HepG2 (cell line): ENCODE data around the gene APBB1. TPM values are rescaled to one million over a fixed set of nuclear protein-coding genes. Genes with fewer than 3 reads are reported as not detected.

Source experiments
- ATAC-seq: fragments of 200-7000 bp; cut with Tn5 transposase; 3 replicates; pipeline ENCODE4 v1.9.1; 2020; ENCODE audit warnings: mild to moderate bottlenecking, moderate library complexity
- BruUV-seq: library from RNA; stranded (reverse); fragments of 400-500 nt; replicated peaks from 2 replicates; lab custom pipeline; 2021; lab: Mats Ljungman, UMichigan
- CTCF ChIA-PET: fragments of 300-600 bp; formaldehyde crosslinking; extraction: SDS; loops from one replicate; lab custom pipeline; 2021; ENCODE audit warnings: low total read pairs, inconsistent platforms, low intra/inter-chr PET ratio; lab: Yijun Ruan, JAX
- POLR2A ChIA-PET: fragments of 350-600 bp; sonication (Branson Sonifier 250); formaldehyde crosslinking; loops from one replicate; lab custom pipeline; 2020; ENCODE audit warnings: antibody characterized with exemption, inconsistent platforms; lab: Yijun Ruan, JAX
- DNase-seq: peaks from one replicate; pipeline ENCODE4 v3.0.0-alpha.2; 2015; ENCODE audit warnings: low spot score
- FAIRE-seq: peaks from 3 replicates; lab custom pipeline; 2011; peaks lifted over from hg19 to GRCh38; lab: Jason Lieb, UNC
- H2AFZ ChIP-seq: one replicate; pipeline ENCODE4 v1.6.1; 2011; ENCODE audit warnings: low read length, inconsistent platforms
- H3K27ac ChIP-seq: fragments of 300-600 bp; 3 replicates; pipeline ENCODE4 v1.8.0; 2011; ENCODE audit warnings: mixed run types, mild to moderate bottlenecking, mixed read lengths, low read length, inconsistent platforms; ENCODE audit not compliant: insufficient read depth; ENCODE audit errors: extremely low read length
- H3K27me3 ChIP-seq, 2 experiments: fragments of 200-600 bp in 1 of 2; 2 replicates in 1 of 2; 3 replicates in 1 of 2; pipeline versions ENCODE4 v1.6.0 to v1.8.0; 2011; ENCODE audit warnings: low read length in 2 of 2, mild to moderate bottlenecking in 2 of 2, moderate library complexity in 2 of 2, inconsistent platforms in 1 of 2; ENCODE audit not compliant: insufficient read depth in 2 of 2, control insufficient read depth in 1 of 2
- H3K36me3 ChIP-seq, 2 experiments: fragments of 200-600 bp in 1 of 2; replicated peaks in 1 of 2; 2 replicates in 1 of 2; 3 replicates in 1 of 2; pipeline versions ENCODE4 v1.5.1 to v1.8.0; 2011; ENCODE audit warnings: low read length in 2 of 2, inconsistent platforms in 1 of 2; ENCODE audit not compliant: insufficient read depth in 2 of 2, control insufficient read depth in 1 of 2
- H3K4me1 ChIP-seq: 2 replicates; pipeline ENCODE4 v1.5.1; 2012; ENCODE audit warnings: low read length, inconsistent platforms; ENCODE audit not compliant: insufficient read depth
- H3K4me2 ChIP-seq: 2 replicates; pipeline ENCODE4 v1.6.0; 2011; ENCODE audit warnings: low read depth, low read length, inconsistent platforms
- H3K4me3 ChIP-seq, 3 experiments: fragments of 200-600 bp in 1 of 3; sonication (generic), shearing (Covaris generic) in 1 of 3; replicated peaks in 1 of 3; 2 replicates each; pipeline ENCODE4 v1.5.1; 2011 to 2016; ENCODE audit warnings: low read length in 3 of 3, inconsistent platforms in 2 of 3, low read depth in 2 of 3, mild to moderate bottlenecking in 2 of 3, control low read depth in 1 of 3, mixed read lengths in 1 of 3; ENCODE audit not compliant: insufficient read depth in 1 of 3
- H3K79me2 ChIP-seq: one replicate; pipeline ENCODE4 v1.6.1; 2011; ENCODE audit warnings: low read length, inconsistent platforms; ENCODE audit not compliant: insufficient read depth
- H3K9ac ChIP-seq: 2 replicates; pipeline ENCODE4 v1.6.0; 2011; ENCODE audit warnings: mild to moderate bottlenecking, low read depth, low read length, inconsistent platforms; ENCODE audit not compliant: insufficient read depth
- H3K9me3 ChIP-seq: 2 replicates; pipeline ENCODE4 v1.5.1; 2012; ENCODE audit warnings: mild to moderate bottlenecking, low read length
- H4K20me1 ChIP-seq: 2 replicates; pipeline ENCODE4 v1.6.0; 2011; ENCODE audit warnings: inconsistent platforms, mild to moderate bottlenecking, low read length, moderate library complexity; ENCODE audit not compliant: insufficient read depth
- ASH2L ChIP-seq: fragments of 300-600, 200-600 bp; sonication (generic); IDR thresholded peaks from 2 replicates; pipeline ENCODE4 v1.7.0; 2017; ENCODE audit warnings: low read depth, mild to moderate bottlenecking, moderate library complexity, mixed read lengths, low read length; ENCODE audit not compliant: insufficient read length
- HNF1B ChIP-seq: sonication (generic); formaldehyde crosslinking; IDR thresholded peaks from 2 replicates; pipeline ENCODE4 v1.5.1; 2020; ENCODE audit warnings: mild to moderate bottlenecking, moderate library complexity, missing genetic modification reagents
- HOXA3 ChIP-seq: sonication (generic); formaldehyde crosslinking; IDR thresholded peaks from 2 replicates; pipeline ENCODE4 v1.5.0; 2020; ENCODE audit warnings: missing genetic modification reagents
- POLR2G ChIP-seq: fragments of 200-400 bp; formaldehyde crosslinking; IDR thresholded peaks from 2 replicates; pipeline ENCODE4 v1.6.1; 2018; ENCODE audit warnings: mild to moderate bottlenecking, low read depth, low read length, moderate library complexity
- RFX3 ChIP-seq: IDR thresholded peaks from 2 replicates; pipeline ENCODE4 v1.6.1; 2016; ENCODE audit warnings: missing biosample characterization, missing genetic modification reagents
- SOX6 ChIP-seq, 2 experiments: fragments of 450-650 bp in 1 of 2; sonication (generic) in 1 of 2; formaldehyde crosslinking in 1 of 2; IDR thresholded peaks; 2 replicates each; pipeline versions ENCODE4 v1.4.0 to v1.6.1; 2017 to 2020; ENCODE audit warnings: antibody characterized with exemption in 1 of 2, mild to moderate bottlenecking in 1 of 2, missing genetic modification reagents in 1 of 2
- SPEN ChIP-seq: sonication (generic); formaldehyde crosslinking; IDR thresholded peaks from 2 replicates; pipeline ENCODE4 v1.5.1; 2020; ENCODE audit warnings: low read depth, mild to moderate bottlenecking, missing genetic modification reagents
- STAG1 ChIP-seq: sonication (generic); formaldehyde crosslinking; IDR thresholded peaks from 2 replicates; pipeline ENCODE4 v1.4.0; 2020; ENCODE audit warnings: missing genetic modification reagents
- ZKSCAN5 ChIP-seq: sonication (generic); formaldehyde crosslinking; IDR thresholded peaks from 2 replicates; pipeline ENCODE4 v1.5.1; 2020; ENCODE audit warnings: mild to moderate bottlenecking, missing genetic modification reagents
- ZNF326 ChIP-seq: sonication (generic); formaldehyde crosslinking; IDR thresholded peaks from 2 replicates; pipeline ENCODE4 v1.4.0; 2020; ENCODE audit warnings: missing genetic modification reagents, borderline replicate concordance
- ZNF512 ChIP-seq: sonication (generic); formaldehyde crosslinking; IDR thresholded peaks from 2 replicates; pipeline ENCODE4 v1.4.0; 2020; ENCODE audit warnings: mild to moderate bottlenecking, missing genetic modification reagents
- ZNF598 ChIP-seq: sonication (generic); formaldehyde crosslinking; IDR thresholded peaks from 2 replicates; pipeline ENCODE4 v1.5.1; 2020; ENCODE audit warnings: mild to moderate bottlenecking, missing genetic modification reagents, borderline replicate concordance
- ZNF777 ChIP-seq: sonication (generic); formaldehyde crosslinking; IDR thresholded peaks from 2 replicates; pipeline ENCODE4 v1.4.0; 2020; ENCODE audit warnings: missing genetic modification reagents
- WGBS: methylation state at CpG from one replicate; pipeline ENCODE4 v1.1.6; 2017; ENCODE audit warnings: low lambda C conversion rate; 5-methylcytosine and 5-hydroxymethylcytosine counted together
- in situ Hi-C: cut with HindIII; loops from 2 replicates; pipeline ENCODE4 v1.10.0; 2017; ENCODE audit warnings: low pct_unique_long_range_greater_than_20kb; ENCODE audit not compliant: extremely low pct_ligation_motif_present
- intact Hi-C: fragments of 100-400 bp; cut with micrococcal nuclease; formaldehyde crosslinking; loops from one replicate; pipeline ENCODE4 v1.10.0; 2022; ENCODE audit not compliant: unreplicated experiment
- polyA plus RNA-seq, 8 experiments: library from polyadenylated mRNA; depleted of rRNA in 3 of 8; stranded (reverse) in 7 of 8; unstranded in 1 of 8; fragments of >200 nt; fragmentation: Illumina TruSeq in 4 of 8; extraction: Trizol in 4 of 8; gene quantifications; 2 replicates each; pipeline versions ENCODE4 v1.2.1 to v1.2.3, GENCODE V29; 2011 to 2016; ENCODE audit warnings: low read depth in 4 of 8, missing spikeins in 1 of 8, mixed read lengths in 1 of 8; ENCODE audit not compliant: insufficient read depth in 1 of 8
- total RNA-seq, 5 experiments: library from RNA; depleted of rRNA; stranded (reverse); fragments of >200 nt; fragmentation: Illumina TruSeq; extraction: Trizol; gene quantifications; 2 replicates each; pipeline ENCODE4 v1.2.3, GENCODE V29; 2016; ENCODE audit warnings: low read depth in 1 of 5

Gene APBB1
- total and polyA plus RNA-seq, 2 of the 13 experiments (the other 11 are each of a cell fraction or from before 2014, with no cell fraction given), result 1.7 to 3.5 TPM

GRCh38 chr11:6448574-6448973 lies 29.7 kb upstream of the APBB1 start:
- FAIRE-seq (no peak), DNase-seq (no peak), ATAC-seq (no peak)
- H3K4me2 ChIP-seq, result no peak overlapping the region
- intact Hi-C loops (no loop called here), in situ Hi-C loops (no loop called here)
- H4K20me1 ChIP-seq, result no peaks in the 10 kb centered on the region
- no peak overlapping the region for H3K4me3 ChIP-seq
- BruUV-seq, result no TSS peak
- ChIA-PET POLR2A (no interaction called here), CTCF (no interaction called here)
- H3K36me3 ChIP-seq, result 0 out of 5 replicates have a peak, but pooled peaks cover 0 to 6% of the 10 kb centered on the region in 2 experiments
- WGBS, result 92% methylated on average over 3 of the region's 3 CpGs
- no peaks in the 10 kb centered on the region for H3K79me2 ChIP-seq
- no peak overlapping the region for H3K9ac ChIP-seq
- no peak for TF ChIP-seq ASH2L
- TF ChIP-seq ZNF777 (CRISPR knock-in tag), result no peak
- TF ChIP-seq ZNF512 (CRISPR knock-in tag), result no peak
- no peak for TF ChIP-seq POLR2G
- no peak overlapping the region for H2AFZ ChIP-seq
- H3K9me3 ChIP-seq, result no peaks in the 10 kb centered on the region
- H3K27ac ChIP-seq, result no peak overlapping the region
- peaks cover 3% of the 10 kb centered on the region for H3K4me1 ChIP-seq
- H3K27me3 ChIP-seq, result no peaks in the 10 kb centered on the region; a peak in 1 of 5 replicates

GRCh38 chr11:6443269-6444003 lies 24.5 kb upstream of the APBB1 start:
- POLR2A ChIA-PET, result interaction anchor here (0.5 to 1.6 kb wide), 7 partner anchors 38 to 175 kb away, joined by 3 to 15 read pairs (median 3); partner anchors contain the start of genes ARFIP2, SMPD1 and TIMM10B
- intact Hi-C loops, result loop anchor here (1.0 to 5.0 kb wide), 2 partner anchors 51 to 64 kb away; partner anchors contain the start of gene SMPD1
- no peak overlapping the region for H3K9ac ChIP-seq
- no peak overlapping the region for H3K4me3 ChIP-seq
- H3K4me1 ChIP-seq, result peaks cover 54% of the 10 kb centered on the region
- H3K9me3 ChIP-seq, result no peaks in the 10 kb centered on the region
- peak; percentile 28 for DNase-seq
- peak overlapping the region; percentile 16; the same call in 1 of the 2 replicates for H3K4me2 ChIP-seq
- no peaks in the 10 kb centered on the region for H4K20me1 ChIP-seq
- H3K27ac ChIP-seq, result no peak overlapping the region
- peak; percentile 63 for FAIRE-seq
- no peaks in the 10 kb centered on the region; a peak in 1 of 5 replicates for H3K27me3 ChIP-seq
- BruUV-seq, result no TSS peak
- H3K79me2 ChIP-seq, result no peaks in the 10 kb centered on the region
- in situ Hi-C loops, result loop anchor here (5.0 kb wide), 1 partner anchor 61 kb away; no protein-coding TSS in a partner anchor
- CTCF ChIA-PET, result interaction anchor here (2.3 kb wide), 1 partner anchor 64 kb away, joined by 28 read pairs; no protein-coding TSS in a partner anchor
- no peak overlapping the region for H2AFZ ChIP-seq
- H3K36me3 ChIP-seq, result no peaks in the 10 kb centered on the region
- 22% methylated on average over 5 of the region's 5 CpGs for WGBS
- ATAC-seq, result peak; percentile 65
- TF ChIP-seq RFX3 (CRISPR knock-in tag), result no peak
- no peak for TF ChIP-seq SOX6 (IDR thresholded peaks at IDR 0.05)
- peak; percentile 29; the same call in 1 of the 2 replicates for TF ChIP-seq SOX6 (CRISPR knock-in tag; IDR thresholded peaks at IDR 0.05)
- peak; percentile 70 for TF ChIP-seq STAG1 (CRISPR knock-in tag)
- TF ChIP-seq HNF1B, result 0 out of 2 replicates have a peak, but pooled peaks have one; percentile 25
- no peak for TF ChIP-seq SPEN (CRISPR knock-in tag)
- TF ChIP-seq ZNF598 (CRISPR knock-in tag), result 0 out of 2 replicates have a peak, but pooled peaks have one; percentile 21
- 0 out of 2 replicates have a peak, but pooled peaks have one; percentile 69 for TF ChIP-seq ZKSCAN5
- TF ChIP-seq ZNF326 (CRISPR knock-in tag), result no peak
- TF ChIP-seq HOXA3 (CRISPR knock-in tag), result 0 out of 2 replicates have a peak, but pooled peaks have one; percentile 21
